GM10847 (cell line): ENCODE data around the gene UBE2G2.

Experiments
- POLR2A ChIP-seq: IDR thresholded peaks from 2 replicates; pipeline ENCODE4 v1.6.1; 2011; ENCODE audit not compliant: insufficient read length; ENCODE audit errors: extremely low read depth

UBE2G2 gene

DNA sequence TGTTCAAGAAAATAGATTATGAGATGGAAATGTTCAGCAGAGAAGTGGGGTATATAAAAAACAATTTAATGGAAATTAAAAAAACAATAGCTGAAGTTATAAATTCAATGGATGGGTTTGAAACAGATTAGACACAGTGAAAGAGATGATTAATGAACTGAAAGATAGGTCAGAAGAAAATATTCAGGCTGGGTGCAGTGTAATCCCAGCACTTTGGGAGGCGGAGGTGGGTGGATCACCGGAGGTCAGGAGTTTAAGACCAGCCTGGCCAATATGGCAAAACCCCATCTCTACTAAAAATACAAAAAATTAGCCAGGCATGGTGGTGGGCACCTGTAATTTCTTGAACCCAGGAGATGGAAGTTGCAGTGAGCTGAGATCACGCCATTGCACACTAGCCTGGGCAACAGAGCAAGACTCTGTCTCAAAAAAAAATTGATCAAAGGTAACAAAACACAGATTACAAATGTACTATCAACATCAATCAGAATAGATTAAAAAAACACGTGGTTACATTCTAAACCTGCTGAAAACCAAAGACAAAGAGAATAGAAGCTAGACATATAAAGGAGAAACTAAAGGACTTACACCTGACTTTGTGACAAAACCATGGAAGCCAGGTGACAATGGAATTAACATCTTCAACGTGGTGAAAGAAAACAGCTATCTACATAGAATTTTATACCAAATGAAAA is 21.0 kb upstream of the UBE2G2 start:
- no peak for TF ChIP-seq POLR2A

DNA sequence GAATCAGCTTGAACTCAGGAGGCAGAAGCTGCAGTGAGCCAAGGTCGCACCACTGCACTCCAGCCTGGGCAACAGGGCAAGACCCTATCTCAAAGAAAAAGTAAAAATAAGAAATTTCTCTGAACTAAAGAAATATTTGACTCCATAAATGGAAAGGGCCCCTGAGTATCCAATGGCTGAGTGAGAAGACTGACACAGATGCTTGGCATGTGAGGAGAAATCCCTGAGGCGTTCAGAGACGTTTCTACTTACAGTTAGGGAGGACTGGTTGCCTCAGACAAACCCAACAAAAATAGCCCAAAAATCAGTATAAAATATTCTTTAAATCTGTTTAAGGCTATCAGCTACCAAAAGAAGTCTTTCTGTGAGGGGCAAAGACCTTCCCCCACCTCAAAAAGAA is 19.2 kb upstream of the UBE2G2 start:
- no peak for TF ChIP-seq POLR2A

DNA sequence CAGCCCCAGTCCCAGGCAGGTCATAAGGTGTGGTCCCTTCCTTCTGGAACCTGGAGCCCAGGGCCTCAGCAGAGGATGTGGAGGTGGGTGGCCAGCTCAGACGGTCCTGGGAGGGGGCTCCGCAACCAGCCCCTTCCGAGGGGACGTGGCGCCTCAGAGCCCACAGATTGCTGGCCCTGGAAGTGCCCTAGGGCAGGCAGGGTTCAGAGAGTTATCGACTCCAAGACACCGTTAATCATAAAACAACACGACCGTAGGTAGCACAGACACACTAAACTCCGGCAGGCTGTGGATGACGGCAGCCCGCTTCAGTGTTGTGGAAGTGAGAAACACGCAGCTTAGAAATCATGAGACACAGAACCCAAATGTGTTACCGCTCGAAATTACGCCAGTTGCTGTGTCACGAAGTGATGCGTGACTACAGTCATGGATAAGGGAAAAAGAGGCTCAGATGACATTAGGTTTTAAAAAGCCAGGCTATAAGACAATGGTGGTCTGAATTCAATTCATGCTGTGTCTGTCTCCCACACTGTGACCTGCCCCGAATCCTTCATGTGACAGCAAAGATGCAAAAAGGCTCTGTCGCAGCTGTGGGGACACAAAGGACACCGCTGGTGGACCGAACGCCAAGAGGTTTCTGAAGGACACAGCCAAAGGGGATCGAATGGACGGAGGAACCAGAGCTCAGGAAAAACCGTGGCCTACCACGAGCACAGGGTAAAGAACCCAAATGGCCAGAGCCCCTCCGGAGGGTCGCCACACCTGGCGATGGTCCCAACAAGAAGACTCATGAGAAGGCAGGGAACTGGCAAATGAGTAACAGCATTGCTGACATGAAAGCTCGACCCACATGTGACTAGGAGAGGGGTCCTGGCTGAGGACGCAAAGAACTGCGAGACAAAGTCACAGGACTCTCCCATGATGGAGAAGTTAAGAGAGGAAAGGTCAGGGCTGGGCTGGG is 17.9 kb upstream of the UBE2G2 start:
- no peak for TF ChIP-seq POLR2A

DNA sequence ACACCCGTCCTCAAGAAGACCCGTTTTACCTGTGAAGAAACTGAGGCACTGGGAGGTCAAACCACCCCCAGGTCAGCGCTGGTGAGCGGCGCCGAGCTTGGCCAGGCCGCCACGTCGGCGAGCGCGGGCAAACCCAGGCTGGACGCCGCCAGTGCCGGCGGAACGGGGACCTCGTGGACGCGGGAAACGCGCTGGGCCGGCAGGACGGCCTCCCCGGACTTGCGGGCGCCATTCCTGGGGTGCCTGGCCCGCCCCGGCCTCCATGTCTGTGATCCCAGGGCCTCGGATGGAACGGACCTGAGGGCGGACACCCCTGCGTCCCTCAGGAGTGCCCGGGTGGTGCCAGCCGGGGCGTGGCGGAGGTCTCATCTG is 17.0 kb upstream of the UBE2G2 start:
- no peak for TF ChIP-seq POLR2A

DNA sequence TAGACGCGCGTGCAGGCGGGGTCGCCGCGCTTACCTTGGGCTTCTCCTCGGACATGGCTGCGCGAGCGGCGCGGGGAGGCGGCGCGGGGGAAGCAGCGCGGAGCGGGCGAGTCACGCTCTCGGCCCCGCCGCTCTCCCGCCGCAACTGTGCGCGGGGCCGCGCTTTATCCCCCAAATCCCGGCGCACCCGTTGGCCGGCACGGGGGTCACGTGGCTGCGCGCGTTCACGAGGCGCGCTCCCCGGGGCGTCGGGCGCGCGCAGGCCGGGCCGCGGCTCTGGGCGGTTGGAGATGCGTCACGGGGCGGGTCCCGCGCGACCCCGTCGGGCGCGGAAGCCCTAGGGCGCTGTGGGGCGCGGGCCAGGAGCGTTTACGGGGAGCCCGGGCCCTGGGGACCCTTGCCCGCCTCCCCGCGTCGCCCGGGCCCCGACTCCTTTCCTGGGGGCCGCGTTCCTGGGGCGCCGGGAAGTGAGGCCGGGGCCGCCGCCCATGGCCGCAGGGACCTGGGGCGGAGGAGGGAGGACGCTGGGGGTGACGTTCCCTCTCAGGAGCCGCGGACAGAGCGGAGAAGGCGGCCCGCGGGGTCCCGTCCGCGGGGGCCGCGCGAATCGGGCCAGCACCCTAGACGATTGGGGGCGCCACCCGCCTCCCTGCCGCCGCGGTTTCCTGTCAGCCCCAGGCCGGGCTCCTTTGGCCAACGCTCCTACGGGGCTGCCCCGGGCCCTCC is 16.5 kb upstream of the UBE2G2 start, which contains the start of gene SUMO3:
Gene SUMO3, minus strand, starts transcription at position 149 of the 726 bp plus-strand sequence. Its CDS starts 94 bp downstream, at position 55.
- TF ChIP-seq POLR2A: peak; percentile 80

DNA sequence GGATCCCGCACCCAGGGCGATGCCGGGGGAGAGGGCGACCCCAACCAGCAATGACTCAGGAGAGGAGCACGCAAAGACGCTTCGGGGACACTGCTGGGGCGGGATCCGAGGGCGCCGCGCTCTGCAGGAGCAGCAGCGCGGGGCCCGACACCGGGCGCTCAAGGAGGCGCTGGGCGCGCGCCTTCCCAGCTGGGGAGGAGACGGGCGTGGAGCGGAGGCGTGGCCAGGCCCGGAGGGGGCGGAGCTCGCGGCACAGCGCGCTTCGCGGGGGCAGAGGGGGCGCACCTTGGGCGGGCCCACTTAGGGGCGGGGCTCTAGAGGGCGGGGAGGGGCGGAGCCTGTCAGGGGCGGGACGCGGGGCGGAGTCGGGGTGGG is 15.9 kb upstream of the UBE2G2 start:
- TF ChIP-seq POLR2A: no peak

DNA sequence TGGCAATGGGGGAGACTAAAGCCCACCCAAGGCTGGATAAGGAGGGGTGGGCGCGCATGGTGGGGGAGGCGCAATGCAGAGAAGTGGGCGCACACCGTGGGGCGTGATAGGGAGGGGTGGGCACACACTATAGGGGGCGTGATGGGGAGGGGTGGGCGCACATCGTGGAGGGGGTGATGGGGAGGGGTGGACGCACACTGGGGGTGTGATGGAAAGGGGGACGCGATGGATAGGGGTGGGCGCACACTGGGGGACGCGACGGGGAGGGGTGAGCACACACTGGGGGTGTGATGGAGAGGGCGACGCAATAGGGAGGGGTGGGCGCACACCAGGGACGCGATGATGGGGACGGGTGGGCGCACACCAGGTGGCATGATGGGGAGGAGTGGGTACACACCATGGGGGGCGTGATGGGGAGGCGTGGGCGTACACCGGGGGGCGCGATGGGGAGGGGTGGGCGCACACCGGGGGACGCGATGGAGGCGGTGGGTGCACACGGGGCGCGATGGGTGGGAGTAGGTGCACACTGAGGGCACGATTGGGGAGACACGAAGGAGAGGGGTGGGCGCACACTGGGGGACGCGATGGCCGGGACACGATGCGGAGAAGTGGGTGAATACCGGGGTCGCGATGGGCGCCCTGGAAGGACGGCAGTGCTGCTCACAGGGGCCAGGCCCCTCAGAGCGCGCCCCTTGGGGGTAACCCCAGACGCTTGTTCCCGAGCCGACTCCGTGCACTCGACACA is 15.3 kb upstream of the UBE2G2 start:
- TF ChIP-seq POLR2A: no peak

DNA sequence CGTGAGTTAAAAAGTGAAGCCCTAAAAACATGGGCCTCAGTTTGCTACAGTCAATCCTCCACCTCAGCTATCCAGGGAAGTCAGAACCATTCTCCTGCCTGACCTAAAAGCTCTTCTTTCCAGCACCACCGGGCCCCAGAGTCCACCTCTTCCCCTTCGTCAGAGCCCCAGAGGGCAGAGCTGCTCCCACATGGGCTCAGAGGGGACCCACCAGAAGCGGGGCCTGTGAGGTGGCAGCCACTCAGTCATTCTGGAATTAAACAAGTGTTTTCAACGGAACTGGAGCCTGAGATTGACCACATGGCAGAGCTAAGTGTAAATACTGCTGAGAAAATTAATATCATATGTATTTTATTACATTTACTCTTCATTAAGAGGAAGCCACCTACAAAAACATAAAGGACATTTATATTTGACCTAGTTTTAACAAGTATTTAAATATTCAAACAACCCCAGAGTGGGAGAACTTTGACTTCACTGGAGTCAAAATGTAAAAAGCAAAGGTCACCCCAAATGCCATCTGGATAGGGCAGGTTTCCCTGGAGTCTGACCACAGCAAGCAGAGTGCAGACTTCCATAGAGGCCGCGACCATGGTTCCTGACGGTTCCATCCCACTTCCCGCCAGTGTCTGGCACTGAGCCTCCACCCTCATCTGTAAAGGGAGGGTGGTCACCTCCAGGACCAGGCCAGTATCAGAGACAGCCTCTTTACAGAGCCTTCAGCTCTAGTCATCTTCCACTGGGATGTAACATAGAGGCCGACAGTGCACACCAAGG is 14.4 kb upstream of the UBE2G2 start:
- TF ChIP-seq POLR2A: no peak

DNA sequence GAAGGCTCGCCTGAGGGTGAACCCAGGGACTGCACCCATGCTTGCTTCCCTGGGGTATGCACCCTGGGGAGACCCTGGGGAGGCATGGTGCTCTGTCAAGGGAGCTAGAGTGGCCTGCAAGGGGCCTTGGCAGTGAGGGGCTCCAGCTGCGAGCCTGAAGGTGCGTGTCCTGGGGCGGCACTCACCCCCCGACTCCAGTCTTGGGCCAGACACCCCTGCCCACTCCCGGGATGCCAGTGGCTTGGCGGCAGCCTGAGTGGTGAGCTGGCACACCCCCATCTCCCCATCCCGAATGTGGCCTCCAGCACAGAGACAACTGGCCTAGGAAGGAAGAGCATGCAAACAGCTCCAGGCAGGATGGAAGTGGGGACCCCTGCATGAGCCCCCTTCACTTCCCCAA is 13.6 kb upstream of the UBE2G2 start:
- TF ChIP-seq POLR2A: no peak

DNA sequence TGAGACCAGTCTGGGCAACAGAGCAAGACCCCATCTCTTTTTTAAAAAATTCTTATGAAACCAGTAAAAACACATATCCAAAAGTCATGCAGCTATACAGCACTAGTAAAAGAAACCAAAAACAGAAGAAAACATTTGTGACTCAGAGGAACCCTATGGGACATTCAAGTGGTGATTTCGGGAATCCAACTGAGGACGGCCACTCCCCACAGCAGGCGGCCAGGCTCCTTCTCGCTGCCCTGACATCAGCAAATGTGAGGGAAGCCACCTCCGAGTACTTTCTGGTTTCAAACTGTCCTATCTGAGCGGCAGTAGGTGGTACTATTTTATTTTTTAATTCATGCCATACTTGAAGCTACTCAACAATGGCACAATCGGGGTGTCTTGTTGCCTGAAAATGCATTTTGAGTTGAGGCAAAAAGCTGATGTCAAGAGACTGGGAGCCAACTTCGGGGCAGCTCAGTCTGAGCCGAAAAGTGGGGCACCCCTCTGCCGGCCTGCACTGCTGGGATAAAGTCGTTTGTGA is 12.9 kb upstream of the UBE2G2 start:
- no peak for TF ChIP-seq POLR2A

DNA sequence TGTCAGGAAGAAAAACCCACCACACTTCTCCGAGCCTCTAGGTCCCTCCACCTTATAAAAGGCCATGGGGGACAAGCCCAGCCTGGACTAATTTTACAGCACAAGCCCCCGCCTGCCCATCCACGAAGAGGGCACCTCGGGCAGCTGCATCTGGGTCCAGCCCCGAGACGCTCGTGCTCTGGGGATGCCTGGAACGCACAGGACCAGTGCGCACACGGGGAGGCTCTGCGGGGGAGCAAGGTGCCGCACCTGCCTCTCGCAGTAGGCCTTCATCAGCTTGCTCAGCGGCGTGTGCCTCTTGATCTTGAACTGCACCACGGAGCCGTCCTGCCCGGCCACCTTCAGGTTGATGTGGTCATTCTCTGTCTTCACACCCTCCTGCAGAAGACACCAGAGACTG is 12.1 kb upstream of the UBE2G2 start:
- TF ChIP-seq POLR2A: no peak

DNA sequence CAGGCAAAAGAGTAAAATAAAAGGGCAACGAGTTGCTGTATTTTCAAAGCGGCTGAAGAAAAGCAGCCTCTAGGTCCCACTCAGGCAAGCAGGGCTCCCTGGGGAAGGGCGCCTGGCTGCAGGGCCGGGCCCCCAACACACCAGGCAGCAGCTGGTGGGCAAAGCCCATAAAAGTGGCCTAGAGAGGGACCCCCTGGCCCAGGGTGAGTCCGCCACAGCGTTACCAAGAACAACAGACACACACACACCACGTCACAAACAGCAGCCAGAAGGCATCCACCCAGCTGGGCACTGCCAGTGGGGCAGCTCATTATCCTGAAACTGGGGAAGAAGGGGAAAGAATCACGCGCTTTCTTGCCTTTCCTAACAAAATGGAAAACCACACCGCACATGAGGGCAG is 11.5 kb upstream of the UBE2G2 start:
- TF ChIP-seq POLR2A: no peak

DNA sequence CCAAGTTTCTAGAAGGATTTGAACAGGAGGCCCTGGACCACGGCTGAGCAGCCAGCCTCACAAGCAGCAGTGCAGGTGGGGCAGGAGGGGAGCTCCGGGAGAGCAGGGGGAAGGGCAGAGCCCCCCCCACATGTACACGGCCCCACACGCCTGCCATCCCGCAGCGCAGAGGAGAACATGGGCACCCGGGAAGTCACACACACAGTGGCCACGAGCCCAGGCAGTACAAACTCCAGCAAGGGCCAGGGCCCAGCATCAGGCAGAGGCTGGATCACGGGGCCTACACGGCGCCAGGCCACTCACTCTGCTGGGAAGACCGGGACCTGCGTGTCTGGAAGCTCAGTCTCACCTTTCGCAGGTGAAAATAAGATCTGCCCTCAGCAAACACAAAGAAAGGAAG is 11.0 kb upstream of the UBE2G2 start:
- TF ChIP-seq POLR2A: no peak

DNA sequence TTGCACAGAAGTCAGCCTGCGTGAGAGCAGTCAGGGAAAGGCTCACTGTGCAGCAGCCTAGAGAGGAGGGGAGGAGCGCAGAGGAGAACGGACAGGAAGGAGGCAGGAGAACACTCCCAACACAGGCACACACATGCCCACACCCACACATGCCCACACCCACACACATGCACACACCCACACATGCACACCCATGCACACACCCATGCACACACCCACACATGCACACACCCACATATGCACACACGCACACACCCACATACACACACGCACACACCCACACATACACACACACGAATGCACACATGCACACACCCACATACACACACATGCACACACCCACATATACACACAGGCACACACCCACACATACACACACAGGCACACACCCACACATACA is 9.2 kb upstream of the UBE2G2 start:
- no peak for TF ChIP-seq POLR2A
